HG03520 (cell line): ENCODE results near the gene LGR5.

Experiments
- ATAC-seq: cut with Tn5 transposase; IDR thresholded peaks from one replicate; pipeline ENCODE4 v1.9.1; 2021; ENCODE audit warnings: mild to moderate bottlenecking, moderate library complexity; ENCODE audit not compliant: unreplicated experiment

The LGR5 gene

GRCh38 chr12:71438670-71439361 is 782 bp upstream of the LGR5 start:
- no peak for ATAC-seq

DNA sequence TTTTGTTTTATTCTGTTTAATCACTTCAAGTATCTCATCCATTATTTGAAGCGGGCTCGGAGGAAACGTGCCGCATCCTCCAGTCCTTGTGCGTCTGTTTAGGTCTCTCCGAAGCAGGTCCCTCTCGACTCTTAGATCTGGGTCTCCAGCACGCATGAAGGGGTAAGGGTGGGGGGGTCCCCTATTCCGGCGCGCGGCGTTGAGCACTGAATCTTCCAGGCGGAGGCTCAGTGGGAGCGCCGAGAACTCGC is 311 bp upstream of the LGR5 start:
- ATAC-seq: no peak

DNA sequence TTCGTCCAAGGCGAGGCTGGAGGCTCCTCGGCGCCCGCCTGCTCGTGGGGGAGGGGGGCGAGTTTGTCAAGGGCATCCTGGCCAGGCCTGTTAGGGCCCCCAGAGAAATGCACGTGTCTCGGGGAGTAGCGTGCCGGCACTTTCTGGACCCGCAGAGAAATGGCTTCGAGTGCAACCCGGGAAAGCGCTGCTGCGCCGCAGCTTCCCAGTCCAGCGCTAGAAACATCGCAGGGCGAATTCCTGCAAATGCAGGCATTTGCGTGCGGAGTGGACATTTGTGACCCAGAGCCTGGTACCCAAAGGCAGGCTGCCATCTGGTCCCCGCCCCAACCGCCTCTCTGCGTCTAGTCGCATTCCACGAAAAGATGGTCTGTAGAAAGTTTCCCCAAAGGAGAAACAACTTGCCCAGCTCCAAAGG is 756 bp downstream of the LGR5 start:
- no peak for ATAC-seq

DNA sequence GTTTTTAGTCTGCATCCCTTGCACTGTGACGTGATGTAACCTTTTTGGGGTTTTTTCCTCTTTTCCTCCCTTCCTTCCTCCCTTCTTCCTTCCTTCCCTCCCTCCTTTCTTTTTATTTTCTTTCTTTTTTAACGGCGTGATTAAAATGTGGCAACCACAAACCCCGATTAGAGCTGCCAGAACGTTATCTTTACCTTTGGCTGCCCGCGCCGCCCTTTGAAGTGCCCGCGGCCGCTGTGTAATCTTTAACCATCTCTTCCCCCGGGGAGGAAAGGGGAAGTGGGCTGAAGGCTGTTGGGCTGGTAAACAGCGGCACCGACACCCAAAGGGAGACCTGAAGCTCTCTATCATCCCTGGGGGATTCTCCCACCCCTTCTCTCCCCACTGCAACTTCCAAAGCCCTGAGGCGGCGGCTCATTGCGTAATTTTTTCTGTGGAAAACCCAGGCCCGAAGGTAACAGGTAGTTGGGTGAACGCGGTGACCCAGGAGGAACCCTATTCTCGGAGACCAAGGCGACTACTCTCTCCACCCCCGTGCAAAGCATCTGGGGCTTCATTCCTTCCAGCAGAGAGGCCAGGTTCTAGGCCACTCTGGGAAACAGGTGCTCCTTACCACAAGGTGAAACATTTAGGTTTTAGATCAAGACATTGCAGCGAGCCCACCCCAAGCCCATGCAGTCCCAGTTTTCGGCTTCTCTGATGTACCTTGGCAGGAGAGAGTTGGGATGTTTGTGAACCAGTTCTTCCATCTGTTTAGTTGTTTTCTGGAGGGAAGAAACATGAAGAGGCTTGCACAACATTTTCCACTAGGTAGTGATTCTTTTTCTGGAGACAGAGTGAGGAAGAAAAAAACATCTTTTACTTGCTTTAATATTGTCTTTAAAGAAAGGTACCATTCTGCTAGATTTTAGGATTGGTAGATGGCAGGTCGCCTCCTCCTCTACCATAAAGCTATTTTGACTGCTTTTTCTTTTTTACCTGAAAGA is 1.5 kb downstream of the LGR5 start:
- ATAC-seq: no peak

GRCh38 chr12:71441836-71442566 is 2.4 kb downstream of the LGR5 start:
- ATAC-seq: no peak

GRCh38 chr12:71442567-71442931 is 3.0 kb downstream of the LGR5 start:
- no peak for ATAC-seq

- no peak for ATAC-seq
These were observed 5.5 kb downstream of the LGR5 start for GRCh38 chr12:71445071-71445470.

DNA sequence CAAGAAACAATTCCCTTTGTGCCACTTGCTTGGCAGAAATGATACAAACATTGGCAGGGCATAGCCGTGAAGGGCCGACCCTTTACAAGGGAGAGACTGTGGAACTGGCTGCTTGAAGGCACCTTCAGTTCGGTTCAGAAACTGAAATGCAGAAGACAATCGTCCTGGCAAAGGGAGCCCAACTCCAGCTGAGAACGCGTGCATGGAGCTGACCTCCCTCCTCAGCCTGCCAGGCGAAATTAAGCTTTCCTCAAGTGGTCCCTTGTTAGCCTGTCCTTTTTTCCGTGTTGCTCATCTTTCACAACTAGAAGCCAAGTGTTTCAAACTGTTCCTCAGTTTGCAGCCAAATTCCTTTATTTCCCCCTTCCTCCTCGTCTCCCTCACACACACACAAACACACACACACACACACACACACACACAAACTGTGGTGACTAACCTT is 8.1 kb downstream of the LGR5 start:
- no peak for ATAC-seq

- ATAC-seq: no peak
These were observed 8.6 kb downstream of the LGR5 start for GRCh38 chr12:71448150-71448581.

GRCh38 chr12:71449373-71450070 is 9.9 kb downstream of the LGR5 start:
- no peak for ATAC-seq

- no peak for ATAC-seq
These were observed 12.4 kb downstream of the LGR5 start for GRCh38 chr12:71452006-71452405.

GRCh38 chr12:71455028-71455737 is 15.6 kb downstream of the LGR5 start:
- no peak for ATAC-seq

DNA sequence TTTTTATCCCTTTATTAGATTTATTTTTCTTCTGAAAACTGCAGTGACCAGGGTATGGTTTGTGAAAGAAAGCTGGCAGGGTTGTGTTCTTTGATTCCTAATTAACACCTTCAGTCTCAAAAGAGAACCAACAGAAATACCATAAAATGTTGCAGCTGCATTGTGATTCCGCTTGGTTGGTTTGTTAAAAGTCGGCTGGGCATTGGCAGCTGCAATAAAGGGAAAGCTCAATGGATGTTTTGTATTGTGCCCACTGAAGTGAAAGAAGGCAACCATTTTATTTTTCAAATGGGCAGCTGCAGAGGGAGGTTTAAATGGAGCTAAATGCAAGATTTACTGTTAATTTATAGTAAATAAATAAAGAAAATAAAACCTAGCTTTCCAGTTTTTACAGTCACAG is 16.7 kb downstream of the LGR5 start:
- no peak for ATAC-seq

DNA sequence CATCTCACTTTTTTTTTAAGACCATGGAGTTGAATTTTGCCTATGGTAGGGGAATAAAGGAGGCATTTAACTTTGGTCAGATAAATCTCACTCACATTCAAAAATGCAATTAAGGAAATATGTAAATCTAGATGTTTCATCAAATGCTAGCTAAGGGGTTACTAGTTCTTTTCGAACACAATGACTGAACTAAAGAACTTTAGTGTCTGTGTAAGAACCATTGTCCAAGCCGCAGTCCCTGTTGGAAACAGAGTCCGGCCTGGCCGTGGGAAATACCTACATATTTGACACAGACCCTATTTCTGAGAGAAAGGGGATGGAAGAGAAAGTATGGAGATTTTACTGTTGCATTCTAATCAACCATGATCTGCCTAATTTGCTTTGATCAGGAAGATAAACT is 17.4 kb downstream of the LGR5 start:
- ATAC-seq: no peak

DNA sequence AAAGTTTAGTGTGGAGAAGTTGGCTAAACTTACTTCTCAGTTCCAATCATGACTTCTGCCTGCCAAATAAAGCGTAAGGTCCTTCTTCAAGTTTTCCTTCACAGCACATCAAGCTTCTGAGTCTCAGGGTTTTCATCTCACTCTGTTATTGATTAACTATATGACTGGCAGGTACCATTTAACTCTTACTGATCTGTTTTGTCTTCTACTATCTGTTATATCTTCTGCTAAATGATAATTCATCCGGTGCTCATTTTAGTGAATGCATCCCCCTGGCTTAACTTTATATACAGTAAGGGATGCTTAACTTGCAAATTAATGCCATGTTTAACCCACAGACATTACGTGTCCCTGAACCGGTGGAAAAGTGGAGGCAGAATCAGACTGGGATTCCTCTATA is 20.7 kb downstream of the LGR5 start:
- no peak for ATAC-seq

- no peak for ATAC-seq
These were observed 21.4 kb downstream of the LGR5 start for GRCh38 chr12:71460850-71461609.

DNA sequence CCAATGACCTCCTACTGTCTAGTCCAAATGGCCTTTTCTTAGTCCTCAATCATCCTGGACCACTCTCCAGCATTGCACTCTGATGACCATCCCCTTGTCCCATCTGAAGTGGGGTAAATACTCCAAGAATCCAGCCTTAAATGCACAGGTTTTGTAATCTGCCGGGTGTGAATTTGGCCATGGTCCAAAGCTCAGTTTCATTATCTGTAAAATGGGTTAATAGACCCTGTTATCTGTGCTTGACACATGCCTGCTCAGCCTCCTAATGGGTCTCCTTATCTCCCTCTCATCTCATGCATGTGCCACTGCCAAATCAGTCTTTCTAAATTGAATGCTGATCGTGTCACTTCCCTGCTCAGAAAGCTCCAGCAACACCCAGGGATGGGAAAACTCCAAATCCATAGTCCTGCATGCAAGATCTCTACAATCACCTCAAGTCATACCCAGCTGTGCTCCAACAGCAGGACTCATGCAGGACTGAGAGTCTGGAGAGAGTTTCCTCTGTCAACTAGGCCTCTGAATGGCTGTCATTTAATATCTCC is 22.3 kb downstream of the LGR5 start:
- ATAC-seq: no peak

DNA sequence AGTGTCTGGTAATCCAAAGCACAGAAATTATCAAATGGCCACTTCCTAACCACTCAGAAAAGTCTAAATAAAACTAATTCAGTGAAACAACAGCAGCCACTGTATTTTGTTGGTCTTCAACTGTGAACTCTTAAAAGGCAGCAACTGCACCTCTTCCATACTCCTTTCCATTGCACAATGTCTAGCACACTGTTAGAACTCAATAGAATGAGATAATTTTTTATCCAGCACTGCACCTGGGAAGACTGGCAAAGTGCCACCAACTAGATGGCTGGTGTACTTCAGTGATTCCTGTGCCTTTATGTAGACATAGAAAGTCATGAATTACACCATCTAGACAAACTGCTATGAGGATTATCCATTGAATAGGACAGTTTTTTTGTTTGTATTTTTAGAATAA is 26.2 kb downstream of the LGR5 start:
- ATAC-seq: no peak

DNA sequence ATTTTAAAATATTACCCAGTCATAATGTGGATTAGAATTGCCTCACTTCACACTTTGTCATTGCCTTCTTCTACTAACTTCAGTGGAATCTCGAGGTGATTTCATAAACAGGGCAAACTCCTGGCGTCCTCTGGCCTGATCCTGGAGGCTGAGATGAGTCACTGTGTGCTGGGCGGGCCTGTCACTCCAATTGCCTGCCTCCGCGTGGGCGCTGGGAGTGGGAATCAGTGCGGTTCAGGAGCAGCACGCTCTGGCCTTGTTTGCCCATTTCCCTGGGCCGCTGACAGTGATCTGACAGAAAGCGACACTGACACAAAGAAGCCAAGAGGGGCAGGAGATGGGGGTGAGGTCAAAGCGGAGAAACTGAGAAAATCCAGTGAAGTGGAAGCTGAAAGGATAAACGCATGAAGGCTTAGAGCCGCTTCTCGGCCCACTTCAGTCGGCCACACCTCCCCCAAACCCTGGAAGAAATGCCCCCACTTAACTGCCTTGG is 29.7 kb downstream of the LGR5 start:
- ATAC-seq: no peak
